HuH-7.5 (cell line): Measurements from ENCODE around the gene EIF3B.
"Not testable (repeated sequence)": the region's sequence is repeated elsewhere in the genome, so short reads cannot be mapped to it uniquely, and the experiment has no call there.

Experiments
- DNase-seq: peaks from one replicate; pipeline ENCODE4 v3.0.0; 2011; ENCODE audit warnings: low spot score

Gene EIF3B

GRCh38 chr7:2403014-2403717 lies 48.5 kb downstream of the EIF3B start, which contains the start of gene CHST12:
Gene CHST12 (plus strand): TSS chr7:2403611. CDS start chr7:2432640, 29,029 bp downstream.
- DNase-seq, result peak; percentile 98

GRCh38 chr7:2403718-2404648 lies 49.4 kb downstream of the EIF3B start:
- DNase-seq, result peak; percentile 86

DNA sequence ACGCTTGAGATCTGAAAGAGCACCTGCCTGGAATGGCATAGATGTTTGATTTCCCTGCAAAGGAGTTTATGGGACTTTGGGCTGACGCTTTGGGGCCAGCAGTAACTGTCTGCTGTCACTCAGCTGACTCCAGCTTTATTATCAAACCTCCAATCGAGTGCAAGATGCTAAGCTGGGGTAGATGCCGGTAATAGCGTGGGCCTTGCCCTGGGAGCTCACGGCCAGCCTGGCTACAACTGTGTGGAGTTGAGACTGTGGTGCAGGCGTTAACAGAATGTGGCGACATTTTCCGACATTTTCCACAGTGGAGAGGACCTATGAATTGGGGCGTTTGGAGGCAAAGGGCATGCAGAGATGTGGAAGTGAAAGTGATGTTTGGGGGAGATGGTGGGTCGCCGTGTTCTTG lies 50.1 kb downstream of the EIF3B start:
- DNase-seq, result no peak

- no peak for DNase-seq
Observed at GRCh38 chr7:2405201-2405600, 50.6 kb downstream of the EIF3B start.

DNA sequence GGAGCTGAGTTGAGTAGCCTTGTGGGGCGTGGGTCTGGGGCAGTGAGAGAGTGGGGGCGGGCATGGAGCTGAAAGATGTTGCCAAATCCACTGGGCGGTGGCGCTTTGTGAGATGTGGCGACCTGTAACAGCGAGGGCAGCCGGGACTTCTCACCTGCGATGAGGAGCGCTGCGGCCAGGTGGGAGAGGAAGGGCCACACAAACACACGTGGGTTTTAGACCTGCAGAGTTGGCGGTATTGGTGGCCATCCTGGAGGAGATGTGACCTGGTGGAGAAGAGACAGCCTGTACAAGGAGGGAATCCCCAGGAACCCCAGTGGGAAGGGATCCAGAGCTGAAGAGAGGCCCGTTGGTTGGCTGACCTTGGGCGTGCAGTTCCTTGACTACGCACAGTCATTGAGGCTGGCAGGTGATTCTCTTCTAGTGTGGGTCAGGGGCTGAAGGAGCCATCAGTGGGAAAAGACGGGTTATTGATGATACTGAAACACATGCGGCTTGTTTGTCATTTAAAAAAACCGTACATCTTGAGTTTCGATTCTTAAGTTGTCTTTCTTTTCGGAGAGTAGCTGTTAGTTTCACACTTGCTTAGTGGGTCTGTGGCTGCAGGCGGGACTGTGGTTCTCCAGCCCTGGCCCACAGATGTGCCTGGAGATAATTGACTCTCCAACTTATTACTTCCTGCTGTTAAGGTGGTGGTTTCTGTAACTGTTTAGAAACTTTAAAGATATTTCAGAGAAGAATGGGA lies 51.1 kb downstream of the EIF3B start:
- DNase-seq, result no peak

DNA sequence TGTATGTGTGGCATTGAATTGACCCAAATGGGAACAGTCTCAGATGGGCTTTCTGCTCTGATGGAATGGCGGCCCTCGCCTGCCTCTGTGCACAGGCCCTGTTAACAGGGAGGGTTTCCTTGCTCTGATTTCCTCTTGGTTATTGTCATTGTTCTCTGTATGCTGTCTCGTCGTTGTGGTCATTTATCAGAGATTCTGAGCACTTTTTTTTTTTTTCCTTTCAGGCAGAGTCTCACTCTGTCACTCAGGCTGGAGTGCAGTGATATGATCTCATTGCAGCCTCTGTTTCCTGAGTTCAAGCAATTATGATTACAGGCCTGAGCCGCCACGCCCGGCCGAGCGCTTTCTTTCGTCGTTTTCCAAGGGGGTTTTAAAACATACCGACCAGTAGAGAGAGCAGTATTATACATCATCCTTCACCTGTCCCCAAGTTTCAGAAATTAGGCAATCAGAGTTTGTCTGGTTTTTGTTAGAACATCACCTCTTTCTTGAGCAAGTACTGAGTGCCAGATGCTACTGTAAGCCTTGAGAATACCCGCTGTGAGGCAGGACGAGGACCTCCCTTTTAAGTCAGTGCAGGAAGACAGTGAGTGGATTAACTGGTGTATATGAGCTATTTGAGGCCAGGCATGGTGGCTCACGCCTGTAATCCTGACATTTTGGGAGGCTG lies 55.3 kb downstream of the EIF3B start:
- DNase-seq, result no peak

- DNase-seq, result no peak
Observed at GRCh38 chr7:2411049-2411448, 56.4 kb downstream of the EIF3B start.

- DNase-seq, result peak; percentile 63
Observed at GRCh38 chr7:2411815-2412586, 57.4 kb downstream of the EIF3B start.

DNA sequence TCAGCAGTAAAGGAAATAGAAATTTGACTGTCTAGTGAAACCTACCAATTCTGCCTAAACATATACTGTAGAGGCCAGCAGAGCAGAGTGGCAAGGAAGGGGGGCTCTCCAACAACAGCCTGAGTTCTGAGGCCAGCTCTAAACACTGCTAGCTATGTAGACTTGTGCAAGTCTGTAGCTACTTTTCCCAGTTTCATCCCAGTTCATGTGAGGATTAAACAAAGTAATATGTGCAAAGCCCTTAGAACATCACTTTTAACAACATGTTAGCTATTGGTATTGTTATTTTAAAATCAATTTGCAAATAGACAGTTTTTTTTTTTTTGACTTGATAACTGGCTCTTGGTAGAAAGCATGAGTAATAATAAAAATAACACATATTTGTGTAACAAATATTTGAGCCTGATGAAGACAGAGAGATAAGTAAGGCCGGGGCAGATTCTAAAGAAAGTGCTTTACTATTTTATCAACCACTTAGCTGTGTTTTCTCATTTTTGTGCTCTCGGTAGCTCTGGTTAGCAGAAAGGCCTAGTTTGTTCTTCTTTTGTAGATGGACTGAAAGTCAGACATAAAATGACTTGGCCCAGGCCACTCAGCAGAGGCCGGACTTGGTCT lies 58.1 kb downstream of the EIF3B start:
- DNase-seq, result no peak

GRCh38 chr7:2416063-2416462 lies 61.4 kb downstream of the EIF3B start:
- DNase-seq, result no peak

- no peak for DNase-seq
Observed at GRCh38 chr7:2416650-2417049, 62.0 kb downstream of the EIF3B start.

DNA sequence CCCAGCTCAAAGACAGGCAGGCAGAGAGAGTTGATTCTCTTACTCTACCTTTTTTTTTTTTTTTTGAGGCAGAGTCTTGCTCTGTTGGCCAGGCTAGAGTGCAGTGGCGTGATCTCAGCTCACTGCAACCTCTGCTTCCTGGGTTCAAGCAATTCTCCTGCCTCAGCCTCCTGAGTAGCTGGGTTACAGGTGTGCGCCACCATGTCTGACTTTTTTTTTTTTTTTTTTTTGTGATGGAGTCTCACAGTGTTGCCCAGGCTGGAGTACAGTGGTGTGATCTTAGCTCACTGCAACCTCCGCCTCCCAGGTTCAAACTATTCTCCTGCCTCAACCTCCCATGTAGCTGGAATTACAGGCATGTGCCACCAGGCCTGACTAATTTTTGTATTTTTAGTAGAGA lies 62.6 kb downstream of the EIF3B start:
- not testable (repeated sequence) for DNase-seq

- DNase-seq, result no peak
Observed at GRCh38 chr7:2417981-2418481, 63.4 kb downstream of the EIF3B start.

DNA sequence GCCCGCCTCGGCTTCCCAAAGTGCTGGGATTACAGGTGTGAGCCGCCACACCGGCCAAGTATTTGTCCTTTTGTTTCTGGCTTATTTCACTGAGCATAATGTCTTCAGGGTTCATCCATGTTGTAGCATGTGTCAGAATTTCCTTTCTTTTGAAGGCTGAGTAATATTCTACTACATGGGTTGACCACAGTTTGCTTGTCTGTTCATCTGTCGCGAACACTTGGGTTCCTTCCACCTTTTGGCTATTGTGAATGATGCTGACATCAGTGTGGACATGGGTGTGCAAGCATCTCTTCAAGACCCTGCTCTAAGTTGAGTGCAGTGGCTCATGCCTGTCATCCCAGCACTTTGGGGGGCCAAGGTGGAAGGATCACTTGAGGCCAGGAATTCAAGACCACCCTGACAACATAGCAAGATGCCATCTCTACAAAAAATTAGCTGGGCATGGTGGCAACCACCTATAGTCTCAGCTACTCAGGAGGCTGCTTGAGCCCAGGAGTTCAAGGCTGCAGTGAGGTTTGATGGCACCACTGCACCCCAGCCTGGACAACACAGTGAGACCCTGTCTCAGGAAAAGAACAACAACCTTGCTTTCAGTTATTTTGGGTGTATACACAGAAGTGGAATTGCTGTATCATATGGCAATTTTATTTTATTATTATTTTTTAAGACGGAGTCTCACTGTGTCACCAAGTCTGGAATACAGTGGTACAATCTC lies 65.7 kb downstream of the EIF3B start:
- no peak for DNase-seq

- no peak for DNase-seq
Observed at GRCh38 chr7:2421943-2422310, 67.3 kb downstream of the EIF3B start.

GRCh38 chr7:2425749-2426148 lies 71.1 kb downstream of the EIF3B start:
- DNase-seq, result no peak
